Mesothelial cell of epicardium (in vitro differentiated cells): ENCODE measurements around the gene PPM1J. TPM values are rescaled to one million over a fixed set of nuclear protein-coding genes. Genes with fewer than 3 reads are reported as not detected.

Source experiments
- DNase-seq, 2 experiments: peaks; one replicate each; pipeline ENCODE4 v3.0.0; 2021; ENCODE audit warnings: low spot score in 2 of 2; ENCODE audit not compliant: unreplicated experiment in 2 of 2
- H3K27ac Mint-ChIP-seq: 2 replicates; pipeline ENCODE4 v1.8.0; 2021; ENCODE audit warnings: mixed read lengths
- H3K27me3 Mint-ChIP-seq: 2 replicates; pipeline ENCODE4 v1.8.0; 2021; ENCODE audit warnings: low read depth, mixed read lengths
- H3K36me3 Mint-ChIP-seq: 2 replicates; pipeline ENCODE4 v1.8.0; 2021; ENCODE audit warnings: mixed read lengths
- H3K4me1 Mint-ChIP-seq: 2 replicates; pipeline ENCODE4 v1.8.0; 2021; ENCODE audit warnings: mixed read lengths
- H3K4me3 Mint-ChIP-seq: 2 replicates; pipeline ENCODE4 v1.8.0; 2021; ENCODE audit warnings: mild to moderate bottlenecking, moderate library complexity, mixed read lengths
- H3K9me3 Mint-ChIP-seq: 2 replicates; pipeline ENCODE4 v1.8.0; 2021; ENCODE audit warnings: mixed read lengths
- total RNA-seq: library from RNA; stranded (reverse); gene quantifications from 3 replicates; pipeline ENCODE4 v1.2.1, GENCODE V29; 2021
- TF ChIP-seq, protein P1 (sequence below): fragments of 200-600 bp; sonication (generic); IDR thresholded peaks from one replicate; pipeline ENCODE4 v1.5.0; 2021; ENCODE audit warnings: antibody characterized with exemption; ENCODE audit not compliant: unreplicated experiment

The PPM1J gene
- total RNA-seq, 1 donor from 2014 or later = 4.3 TPM

DNA sequence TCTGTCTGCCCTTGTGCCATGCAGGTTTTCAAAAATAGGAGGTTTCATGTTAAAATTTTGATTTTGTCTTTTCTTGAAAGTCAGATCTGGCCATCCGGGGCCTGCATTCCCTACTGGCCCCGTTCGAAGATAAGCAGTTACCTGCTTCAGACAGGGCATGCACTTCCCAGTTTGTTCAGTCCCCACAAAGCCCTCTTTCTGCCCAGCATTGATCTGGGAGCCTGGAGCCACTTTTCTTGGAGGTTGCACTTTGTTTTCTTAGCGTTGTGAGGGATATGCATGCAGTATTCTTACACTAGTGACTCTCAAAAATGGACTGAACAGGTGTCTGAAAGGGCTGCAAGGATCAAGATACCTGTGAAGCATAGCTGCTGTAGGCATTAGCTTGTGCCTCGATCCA is 29.2 kb downstream of the PPM1J start:
- Mint-ChIP-seq H3K4me1 (peaks cover 24% of the 10 kb centered on the region), H3K9me3 (no peaks in the 10 kb centered on the region)

GRCh38 chr1:112678605-112679004 is 36.5 kb downstream of the PPM1J start:
- Mint-ChIP-seq H3K27ac (no peak overlapping the region), H3K4me3 (no peak overlapping the region), H3K27me3 (no peaks in the 10 kb centered on the region), H3K36me3 (peaks cover 9% of the 10 kb centered on the region), H3K9me3 (peaks cover 4% of the 10 kb centered on the region), H3K4me1 (peaks cover 22% of the 10 kb centered on the region)
- no peak for DNase-seq
- TF ChIP-seq, protein P1, sequence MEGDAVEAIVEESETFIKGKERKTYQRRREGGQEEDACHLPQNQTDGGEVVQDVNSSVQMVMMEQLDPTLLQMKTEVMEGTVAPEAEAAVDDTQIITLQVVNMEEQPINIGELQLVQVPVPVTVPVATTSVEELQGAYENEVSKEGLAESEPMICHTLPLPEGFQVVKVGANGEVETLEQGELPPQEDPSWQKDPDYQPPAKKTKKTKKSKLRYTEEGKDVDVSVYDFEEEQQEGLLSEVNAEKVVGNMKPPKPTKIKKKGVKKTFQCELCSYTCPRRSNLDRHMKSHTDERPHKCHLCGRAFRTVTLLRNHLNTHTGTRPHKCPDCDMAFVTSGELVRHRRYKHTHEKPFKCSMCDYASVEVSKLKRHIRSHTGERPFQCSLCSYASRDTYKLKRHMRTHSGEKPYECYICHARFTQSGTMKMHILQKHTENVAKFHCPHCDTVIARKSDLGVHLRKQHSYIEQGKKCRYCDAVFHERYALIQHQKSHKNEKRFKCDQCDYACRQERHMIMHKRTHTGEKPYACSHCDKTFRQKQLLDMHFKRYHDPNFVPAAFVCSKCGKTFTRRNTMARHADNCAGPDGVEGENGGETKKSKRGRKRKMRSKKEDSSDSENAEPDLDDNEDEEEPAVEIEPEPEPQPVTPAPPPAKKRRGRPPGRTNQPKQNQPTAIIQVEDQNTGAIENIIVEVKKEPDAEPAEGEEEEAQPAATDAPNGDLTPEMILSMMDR = no peak

More for the DNA sequence above, 29.2 kb downstream of the PPM1J start:
- H3K4me3 Mint-ChIP-seq = no peak overlapping the region
- H3K36me3 Mint-ChIP-seq = peaks cover 17% of the 10 kb centered on the region
- TF ChIP-seq, protein P1 = no peak
- DNase-seq = no peak
- peak overlapping the region; percentile 21 for H3K27ac Mint-ChIP-seq
- H3K27me3 Mint-ChIP-seq = no peaks in the 10 kb centered on the region

DNA sequence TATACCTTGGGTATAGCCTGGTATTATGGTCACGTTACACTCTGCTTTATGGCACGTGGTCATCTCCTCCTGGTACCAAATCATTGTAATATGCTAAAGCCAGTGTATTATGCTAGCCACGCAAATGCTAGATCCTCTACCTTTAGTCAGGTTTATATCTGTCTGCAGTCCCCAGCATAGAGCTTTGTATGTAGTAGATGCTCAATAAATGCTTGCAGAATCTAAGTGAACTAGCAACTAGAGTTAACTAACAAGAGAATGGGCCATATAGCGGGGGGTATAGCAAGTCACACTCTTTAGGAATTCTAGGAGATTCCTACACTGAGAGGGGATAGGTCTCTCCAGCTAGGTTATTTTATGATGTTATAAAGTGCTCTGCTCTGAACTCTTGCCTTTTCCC is 37.6 kb downstream of the PPM1J start:
- Mint-ChIP-seq H3K27ac (no peak overlapping the region), H3K4me1 (peaks cover 24% of the 10 kb centered on the region), H3K9me3 (peaks cover 4% of the 10 kb centered on the region), H3K4me3 (no peak overlapping the region), H3K36me3 (peaks cover 6% of the 10 kb centered on the region), H3K27me3 (no peaks in the 10 kb centered on the region)
- TF ChIP-seq, protein P1 = no peak
- no peak for DNase-seq

DNA sequence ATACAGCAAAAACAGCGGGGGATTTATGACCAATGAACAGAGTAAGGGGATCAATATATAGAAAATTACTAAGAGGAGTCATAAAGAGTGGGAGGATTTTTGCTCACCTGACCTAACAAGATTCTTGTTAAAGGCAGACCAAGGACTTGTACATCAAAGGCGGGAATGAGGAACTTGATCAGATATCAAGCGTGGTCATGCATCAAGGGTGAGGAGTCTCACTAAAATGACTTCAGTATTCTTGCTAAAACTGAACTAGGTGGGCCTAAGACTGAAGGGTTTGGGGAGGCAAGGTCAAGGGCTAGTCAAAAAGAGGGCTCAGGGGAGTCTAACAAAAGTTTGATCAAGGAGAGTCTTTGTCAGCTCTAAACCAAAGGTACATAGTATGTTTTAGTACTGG is 38.6 kb downstream of the PPM1J start:
- no peak for DNase-seq
- H3K27ac Mint-ChIP-seq = peak overlapping the region; percentile 28
- H3K36me3 Mint-ChIP-seq = peaks cover 5% of the 10 kb centered on the region
- no peaks in the 10 kb centered on the region for H3K27me3 Mint-ChIP-seq
- peaks cover 4% of the 10 kb centered on the region for H3K9me3 Mint-ChIP-seq
- H3K4me3 Mint-ChIP-seq = peak overlapping the region; percentile 7
- peaks cover 32% of the 10 kb centered on the region for H3K4me1 Mint-ChIP-seq
- TF ChIP-seq, protein P1 = no peak

DNA sequence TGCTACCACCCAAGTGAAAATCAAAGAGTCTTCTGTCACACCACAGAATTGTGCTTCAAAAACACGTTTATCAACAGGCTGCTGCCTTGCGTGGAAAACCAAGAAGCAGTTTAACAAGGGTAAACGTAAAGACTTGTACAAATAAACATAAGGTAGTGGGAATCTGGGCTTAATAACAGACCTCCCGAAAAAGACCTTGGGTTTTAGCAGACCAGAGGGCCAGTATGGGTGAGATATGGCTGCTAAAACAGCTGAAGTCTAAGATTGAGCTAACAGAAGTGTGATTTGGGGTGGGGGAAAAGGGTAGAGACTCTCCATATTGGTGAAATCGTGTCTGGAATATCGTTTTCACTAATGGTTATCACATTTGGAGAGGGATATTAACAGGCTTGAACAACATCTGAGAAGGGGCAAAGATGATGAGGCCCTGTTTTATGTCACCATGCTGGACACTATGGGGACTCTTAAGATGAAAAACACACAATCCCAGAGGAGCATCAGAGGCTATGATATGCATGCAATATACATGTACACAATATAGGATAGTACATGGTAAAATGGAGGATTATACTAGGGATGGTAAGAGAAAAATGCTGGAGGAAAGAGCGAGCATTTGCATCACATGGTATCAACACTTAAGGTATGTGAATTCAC is 39.3 kb downstream of the PPM1J start:
- Mint-ChIP-seq H3K36me3 (peaks cover 10% of the 10 kb centered on the region), H3K4me3 (peak overlapping the region; percentile 82), H3K27me3 (no peaks in the 10 kb centered on the region), H3K9me3 (peaks cover 4% of the 10 kb centered on the region), H3K4me1 (peaks cover 34% of the 10 kb centered on the region), H3K27ac (peak overlapping the region; percentile 87)
- TF ChIP-seq, protein P1 = no peak
- DNase-seq = no peak
